AG20443 (cell line): ENCODE results near the gene CD4.

Source experiments
- DNase-seq: peaks from one replicate; pipeline ENCODE4 v3.0.0; 2012; ENCODE audit warnings: low spot score, mixed read lengths

CD4 gene

GRCh38 chr12:6778574-6779550 is 10.5 kb upstream of the CD4 start:
- DNase-seq: peak; percentile 92

GRCh38 chr12:6779708-6780432 is 9.5 kb upstream of the CD4 start:
- DNase-seq: no peak

GRCh38 chr12:6780573-6780972 is 8.8 kb upstream of the CD4 start:
- DNase-seq: no peak

GRCh38 chr12:6782119-6782518 is 7.2 kb upstream of the CD4 start:
- no peak for DNase-seq

GRCh38 chr12:6782850-6783566 is 6.3 kb upstream of the CD4 start:
- DNase-seq: no peak

GRCh38 chr12:6783828-6784227 is 5.5 kb upstream of the CD4 start:
- no peak for DNase-seq

- DNase-seq: no peak
Observed at GRCh38 chr12:6784296-6784695, 5.0 kb upstream of the CD4 start.

- DNase-seq: no peak
Observed at GRCh38 chr12:6784761-6785160, 4.6 kb upstream of the CD4 start.

- no peak for DNase-seq
Observed at GRCh38 chr12:6786416-6787094, 2.8 kb upstream of the CD4 start.

GRCh38 chr12:6787309-6787708 is 2.0 kb upstream of the CD4 start:
- DNase-seq: no peak

GRCh38 chr12:6790496-6791150 is 1.3 kb downstream of the CD4 start:
- DNase-seq: no peak

- no peak for DNase-seq
Observed at GRCh38 chr12:6791931-6792520, 2.7 kb downstream of the CD4 start.

- DNase-seq: no peak
Observed at GRCh38 chr12:6792522-6793201, 3.3 kb downstream of the CD4 start.

GRCh38 chr12:6795088-6795487 is 5.8 kb downstream of the CD4 start:
- no peak for DNase-seq

- no peak for DNase-seq
Observed at GRCh38 chr12:6796576-6796975, 7.2 kb downstream of the CD4 start.

GRCh38 chr12:6799147-6799546 is 9.8 kb downstream of the CD4 start:
- DNase-seq: no peak

GRCh38 chr12:6807170-6807569 is 17.8 kb downstream of the CD4 start:
- no peak for DNase-seq

GRCh38 chr12:6809056-6809455 is 19.7 kb downstream of the CD4 start:
- DNase-seq: no peak

- no peak for DNase-seq
Observed at GRCh38 chr12:6810758-6811157, 21.4 kb downstream of the CD4 start.

GRCh38 chr12:6813363-6813762 is 24.0 kb downstream of the CD4 start:
- DNase-seq: no peak
